Measurements from ENCODE around the gene LOC101059915.
"Not testable (repeated sequence)": the region's sequence is repeated elsewhere in the genome, so short reads cannot be mapped to it uniquely, and the experiment has no call there.

The LOC101059915 gene

DNA sequence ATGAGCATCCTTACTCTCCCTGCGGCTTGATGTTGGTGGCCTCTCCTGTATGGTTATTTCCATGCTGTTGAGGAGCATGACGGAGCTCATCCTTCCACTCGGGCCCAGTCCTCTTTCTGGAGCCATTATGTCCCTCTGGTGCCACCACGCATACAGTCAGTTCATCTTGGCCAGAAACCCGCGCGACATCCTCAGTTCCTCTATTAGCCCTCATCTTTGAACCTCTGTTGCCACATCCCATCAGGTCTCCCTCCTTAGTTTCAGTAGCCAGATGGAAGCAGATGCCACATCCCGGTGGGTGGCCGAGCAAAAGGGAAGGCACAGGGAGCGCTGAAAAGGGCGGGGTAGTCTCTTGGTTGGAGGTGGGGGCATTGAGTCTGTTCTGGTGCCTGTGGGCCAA lies 4.6 kb downstream of the LOC101059915 start:
- H3K9ac ChIP-seq (ENCODE audit: low read length): no peak overlapping the region
- H3K27me3 ChIP-seq (ENCODE audit: insufficient read depth, low read length): no peaks in the 10 kb centered on the region
- no peak overlapping the region for H2AK5ac ChIP-seq (ENCODE audit: low read length)
- H2BK120ac ChIP-seq (ENCODE audit: insufficient read depth, low read length, poor library complexity): no peak overlapping the region
- H3K79me2 ChIP-seq (ENCODE audit: control insufficient read depth, insufficient read depth, low read length, poor library complexity): no peaks in the 10 kb centered on the region
- H4K12ac ChIP-seq (ENCODE audit: low read depth, low read length): no peak overlapping the region
- no peak overlapping the region for H3K4me3 ChIP-seq (ENCODE audit: low read depth, low read length)
- H3K9me3 ChIP-seq (ENCODE audit: insufficient read depth, low read depth, low read length): no peaks in the 10 kb centered on the region
- H3K14ac ChIP-seq (ENCODE audit: low read length): no peak overlapping the region
- H3K4ac ChIP-seq (ENCODE audit: low read depth, low read length): no peak overlapping the region
- DNase-seq: no peak
- H3K18ac ChIP-seq (ENCODE audit: low read length): no peak overlapping the region
- no peak overlapping the region for H4K8ac ChIP-seq (ENCODE audit: low read depth, low read length)
- H2BK12ac ChIP-seq (ENCODE audit: low read length): no peak overlapping the region
- H3K36me3 ChIP-seq (ENCODE audit: control insufficient read depth in 1 of 2, insufficient read depth in 2 of 2, low read length in 2 of 2): no peaks in the 10 kb centered on the region
- no peak overlapping the region for H2AFZ ChIP-seq (ENCODE audit: insufficient read depth, low read length, poor library complexity)
- no peak overlapping the region for H3K27ac ChIP-seq (ENCODE audit: low read depth, low read length)
- no CpG with 5 or more reads among the region's 11 CpGs for WGBS (ENCODE audit: extremely low coverage, insufficient coverage, insufficient read length)
- H3K79me1 ChIP-seq (ENCODE audit: low read length): no peaks in the 10 kb centered on the region
- no peak overlapping the region for H4K91ac ChIP-seq (ENCODE audit: low read depth, low read length)
- H3K23ac ChIP-seq (ENCODE audit: low read length): no peak overlapping the region
- H3K4me2 ChIP-seq (ENCODE audit: low read length): no peak overlapping the region
- peaks cover 0 to 8% of the 10 kb centered on the region in 2 experiments for H3K4me1 ChIP-seq (ENCODE audit: control insufficient read depth in 1 of 2, insufficient read depth in 2 of 2, low read length in 2 of 2)
- H2BK5ac ChIP-seq (ENCODE audit: low read depth, low read length, poor library complexity): no peak overlapping the region

- not testable (repeated sequence) for H3K27ac ChIP-seq (ENCODE audit: low read depth, low read length); H3K9me3 ChIP-seq (ENCODE audit: insufficient read depth, low read depth, low read length); H3K4me1 ChIP-seq (ENCODE audit: control insufficient read depth in 1 of 2, insufficient read depth in 2 of 2, low read length in 2 of 2); H3K4me3 ChIP-seq (ENCODE audit: low read depth, low read length); H2BK12ac ChIP-seq (ENCODE audit: low read length); H3K27me3 ChIP-seq (ENCODE audit: insufficient read depth, low read length); H3K4ac ChIP-seq (ENCODE audit: low read depth, low read length); H2AFZ ChIP-seq (ENCODE audit: insufficient read depth, low read length, poor library complexity); H3K23ac ChIP-seq (ENCODE audit: low read length); H3K4me2 ChIP-seq (ENCODE audit: low read length); H3K18ac ChIP-seq (ENCODE audit: low read length); H4K91ac ChIP-seq (ENCODE audit: low read depth, low read length); H2BK120ac ChIP-seq (ENCODE audit: insufficient read depth, low read length, poor library complexity); H4K8ac ChIP-seq (ENCODE audit: low read depth, low read length); H3K14ac ChIP-seq (ENCODE audit: low read length); H2BK5ac ChIP-seq (ENCODE audit: low read depth, low read length, poor library complexity); H3K79me2 ChIP-seq (ENCODE audit: control insufficient read depth, insufficient read depth, low read length, poor library complexity); H4K12ac ChIP-seq (ENCODE audit: low read depth, low read length); H2AK5ac ChIP-seq (ENCODE audit: low read length); H3K36me3 ChIP-seq (ENCODE audit: control insufficient read depth in 1 of 2, insufficient read depth in 2 of 2, low read length in 2 of 2); H3K79me1 ChIP-seq (ENCODE audit: low read length); H3K9ac ChIP-seq (ENCODE audit: low read length); DNase-seq
- WGBS (ENCODE audit: extremely low coverage, insufficient coverage, insufficient read length): no CpG with 5 or more reads among the region's 23 CpGs
These were observed 8.3 kb downstream of the LOC101059915 start for GRCh38 chrX:71675636-71676035.

DNA sequence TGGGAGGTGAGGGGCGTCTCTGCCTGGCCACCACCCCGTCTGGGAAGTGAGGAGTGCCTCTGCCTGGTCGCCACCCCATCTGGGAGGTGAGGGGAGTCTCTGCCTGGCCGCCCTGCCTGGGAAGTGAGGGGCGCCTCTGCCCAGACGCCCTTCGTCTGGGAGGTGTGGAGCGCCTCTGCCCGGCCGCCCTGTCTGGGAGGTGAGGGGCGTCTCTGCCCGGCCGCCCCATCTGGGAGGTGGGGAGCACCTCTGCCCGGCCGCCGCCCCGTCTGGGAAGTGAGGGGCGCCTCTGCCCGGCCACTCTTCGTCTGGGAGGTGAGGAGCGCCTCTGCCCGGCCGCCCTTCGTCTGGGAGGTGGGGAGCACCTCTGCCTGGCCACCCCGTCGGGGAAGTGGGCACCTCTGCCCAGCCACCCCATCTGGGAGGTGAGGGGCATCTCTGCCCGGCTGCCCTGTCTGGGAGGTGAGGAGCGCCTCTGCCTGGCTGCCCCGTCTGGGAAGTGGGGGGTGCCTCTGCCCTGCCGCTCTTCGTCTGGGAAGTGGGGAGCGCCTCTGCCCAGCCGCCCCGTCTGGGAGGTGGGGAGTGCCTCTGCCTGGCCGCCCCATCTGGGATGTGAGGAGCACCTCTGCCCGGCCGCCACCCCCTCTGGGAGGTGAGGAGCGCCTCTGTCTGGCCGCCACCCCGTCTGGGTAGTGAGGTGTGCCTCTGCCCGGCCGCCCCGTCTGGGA lies 8.9 kb downstream of the LOC101059915 start:
- H3K9ac ChIP-seq (ENCODE audit: low read length); H3K4me2 ChIP-seq (ENCODE audit: low read length); H3K23ac ChIP-seq (ENCODE audit: low read length); H2BK12ac ChIP-seq (ENCODE audit: low read length); H3K27ac ChIP-seq (ENCODE audit: low read depth, low read length); H3K14ac ChIP-seq (ENCODE audit: low read length); H3K27me3 ChIP-seq (ENCODE audit: insufficient read depth, low read length); H3K79me2 ChIP-seq (ENCODE audit: control insufficient read depth, insufficient read depth, low read length, poor library complexity); H3K18ac ChIP-seq (ENCODE audit: low read length); H4K91ac ChIP-seq (ENCODE audit: low read depth, low read length); H2AFZ ChIP-seq (ENCODE audit: insufficient read depth, low read length, poor library complexity); H2BK120ac ChIP-seq (ENCODE audit: insufficient read depth, low read length, poor library complexity); H2BK5ac ChIP-seq (ENCODE audit: low read depth, low read length, poor library complexity); H3K4me1 ChIP-seq (ENCODE audit: control insufficient read depth in 1 of 2, insufficient read depth in 2 of 2, low read length in 2 of 2); H4K12ac ChIP-seq (ENCODE audit: low read depth, low read length); DNase-seq; H3K79me1 ChIP-seq (ENCODE audit: low read length); H2AK5ac ChIP-seq (ENCODE audit: low read length); H3K4me3 ChIP-seq (ENCODE audit: low read depth, low read length); H3K9me3 ChIP-seq (ENCODE audit: insufficient read depth, low read depth, low read length); H3K36me3 ChIP-seq (ENCODE audit: control insufficient read depth in 1 of 2, insufficient read depth in 2 of 2, low read length in 2 of 2); H3K4ac ChIP-seq (ENCODE audit: low read depth, low read length); H4K8ac ChIP-seq (ENCODE audit: low read depth, low read length): not testable (repeated sequence)
- no CpG with 5 or more reads among the region's 43 CpGs for WGBS (ENCODE audit: extremely low coverage, insufficient coverage, insufficient read length)

DNA sequence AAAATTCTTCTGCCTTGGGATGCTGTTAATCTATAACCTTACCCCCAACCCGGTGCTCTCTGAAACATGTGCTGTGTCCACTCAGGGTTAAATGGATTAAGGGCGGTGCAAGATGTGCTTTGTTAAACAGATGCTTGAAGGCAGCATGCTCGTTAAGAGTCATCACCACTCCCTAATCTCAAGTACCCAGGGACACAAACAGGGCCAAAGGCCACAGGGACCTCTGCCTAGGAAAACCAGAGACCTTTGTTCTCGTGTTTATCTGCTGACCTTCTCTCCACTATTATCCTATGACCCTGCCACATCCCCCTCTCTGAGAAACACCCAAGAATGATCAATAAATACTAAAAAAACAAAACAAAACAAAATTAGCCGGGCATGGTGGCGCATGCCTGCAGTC lies 9.8 kb downstream of the LOC101059915 start:
- H3K4me1 ChIP-seq (ENCODE audit: control insufficient read depth in 1 of 2, insufficient read depth in 2 of 2, low read length in 2 of 2); H3K23ac ChIP-seq (ENCODE audit: low read length); H4K91ac ChIP-seq (ENCODE audit: low read depth, low read length); H3K9ac ChIP-seq (ENCODE audit: low read length); H2BK120ac ChIP-seq (ENCODE audit: insufficient read depth, low read length, poor library complexity); H3K4ac ChIP-seq (ENCODE audit: low read depth, low read length); H3K9me3 ChIP-seq (ENCODE audit: insufficient read depth, low read depth, low read length); H3K4me3 ChIP-seq (ENCODE audit: low read depth, low read length); H2AK5ac ChIP-seq (ENCODE audit: low read length); H4K12ac ChIP-seq (ENCODE audit: low read depth, low read length); H2AFZ ChIP-seq (ENCODE audit: insufficient read depth, low read length, poor library complexity); H3K27ac ChIP-seq (ENCODE audit: low read depth, low read length); H3K36me3 ChIP-seq (ENCODE audit: control insufficient read depth in 1 of 2, insufficient read depth in 2 of 2, low read length in 2 of 2); H4K8ac ChIP-seq (ENCODE audit: low read depth, low read length); H2BK5ac ChIP-seq (ENCODE audit: low read depth, low read length, poor library complexity); DNase-seq; H3K79me2 ChIP-seq (ENCODE audit: control insufficient read depth, insufficient read depth, low read length, poor library complexity); H3K14ac ChIP-seq (ENCODE audit: low read length); H2BK12ac ChIP-seq (ENCODE audit: low read length); H3K4me2 ChIP-seq (ENCODE audit: low read length); H3K27me3 ChIP-seq (ENCODE audit: insufficient read depth, low read length); H3K18ac ChIP-seq (ENCODE audit: low read length); H3K79me1 ChIP-seq (ENCODE audit: low read length): not testable (repeated sequence)
- no CpG with 5 or more reads among the region's 6 CpGs for WGBS (ENCODE audit: extremely low coverage, insufficient coverage, insufficient read length)

Measured in trophoblast cell (in vitro differentiated cells and primary cell).